Stomach (tissue), 4 donors: ENCODE data around the gene COBL.

Experiments
- POLR2A ChIP-seq, 4 donors: fragments of 450-650 bp; IDR thresholded peaks; one replicate each; pipeline ENCODE4 v1.6.1; 2016; ENCODE audit warnings: antibody characterized with exemption in 4 of 4, control low read depth in 2 of 4, mild to moderate bottlenecking in 1 of 4, moderate library complexity in 1 of 4
- TF ChIP-seq, protein P1 (sequence below), 7 experiments: fragments of 450-650 bp in 4 of 7; fragments of 200-600 bp in 3 of 7; sonication (generic) in 3 of 7; IDR thresholded peaks; one replicate each; pipeline ENCODE4 v1.5.1; 2016 to 2019; ENCODE audit warnings: antibody characterized with exemption in 7 of 7, control low read depth in 2 of 7, mild to moderate bottlenecking in 1 of 7

DNA sequence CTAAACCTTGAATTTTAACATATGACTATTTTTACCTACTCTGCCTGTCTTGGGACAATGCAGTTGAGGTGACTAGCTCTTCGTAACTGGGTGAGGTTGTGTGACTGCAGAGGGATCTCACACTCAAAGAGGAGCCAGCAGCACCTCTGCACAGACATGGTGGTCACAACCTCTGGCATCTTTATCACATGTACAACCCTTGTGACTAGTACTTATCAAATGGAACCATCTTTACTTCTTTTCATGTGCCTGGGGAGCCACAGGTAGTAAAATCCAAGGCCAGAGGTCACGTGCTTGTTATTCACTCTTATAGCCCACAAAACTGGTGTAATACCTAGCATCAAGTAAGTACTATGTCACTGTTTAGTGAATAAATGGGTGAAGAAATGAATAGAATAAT lies 244.3 kb downstream of the COBL start:
- TF ChIP-seq, protein P1, sequence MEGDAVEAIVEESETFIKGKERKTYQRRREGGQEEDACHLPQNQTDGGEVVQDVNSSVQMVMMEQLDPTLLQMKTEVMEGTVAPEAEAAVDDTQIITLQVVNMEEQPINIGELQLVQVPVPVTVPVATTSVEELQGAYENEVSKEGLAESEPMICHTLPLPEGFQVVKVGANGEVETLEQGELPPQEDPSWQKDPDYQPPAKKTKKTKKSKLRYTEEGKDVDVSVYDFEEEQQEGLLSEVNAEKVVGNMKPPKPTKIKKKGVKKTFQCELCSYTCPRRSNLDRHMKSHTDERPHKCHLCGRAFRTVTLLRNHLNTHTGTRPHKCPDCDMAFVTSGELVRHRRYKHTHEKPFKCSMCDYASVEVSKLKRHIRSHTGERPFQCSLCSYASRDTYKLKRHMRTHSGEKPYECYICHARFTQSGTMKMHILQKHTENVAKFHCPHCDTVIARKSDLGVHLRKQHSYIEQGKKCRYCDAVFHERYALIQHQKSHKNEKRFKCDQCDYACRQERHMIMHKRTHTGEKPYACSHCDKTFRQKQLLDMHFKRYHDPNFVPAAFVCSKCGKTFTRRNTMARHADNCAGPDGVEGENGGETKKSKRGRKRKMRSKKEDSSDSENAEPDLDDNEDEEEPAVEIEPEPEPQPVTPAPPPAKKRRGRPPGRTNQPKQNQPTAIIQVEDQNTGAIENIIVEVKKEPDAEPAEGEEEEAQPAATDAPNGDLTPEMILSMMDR (IDR thresholded peaks at IDR 0.05): no peak
- TF ChIP-seq POLR2A (IDR thresholded peaks at IDR 0.05): no peak
